ENCODE results near the gene MAP3K4. TPM values are rescaled to one million over a fixed set of nuclear protein-coding genes. Genes with fewer than 3 reads are reported as not detected.

MAP3K4 gene
- total RNA-seq, 1 donor from 2014 or later = 31.9 TPM

DNA sequence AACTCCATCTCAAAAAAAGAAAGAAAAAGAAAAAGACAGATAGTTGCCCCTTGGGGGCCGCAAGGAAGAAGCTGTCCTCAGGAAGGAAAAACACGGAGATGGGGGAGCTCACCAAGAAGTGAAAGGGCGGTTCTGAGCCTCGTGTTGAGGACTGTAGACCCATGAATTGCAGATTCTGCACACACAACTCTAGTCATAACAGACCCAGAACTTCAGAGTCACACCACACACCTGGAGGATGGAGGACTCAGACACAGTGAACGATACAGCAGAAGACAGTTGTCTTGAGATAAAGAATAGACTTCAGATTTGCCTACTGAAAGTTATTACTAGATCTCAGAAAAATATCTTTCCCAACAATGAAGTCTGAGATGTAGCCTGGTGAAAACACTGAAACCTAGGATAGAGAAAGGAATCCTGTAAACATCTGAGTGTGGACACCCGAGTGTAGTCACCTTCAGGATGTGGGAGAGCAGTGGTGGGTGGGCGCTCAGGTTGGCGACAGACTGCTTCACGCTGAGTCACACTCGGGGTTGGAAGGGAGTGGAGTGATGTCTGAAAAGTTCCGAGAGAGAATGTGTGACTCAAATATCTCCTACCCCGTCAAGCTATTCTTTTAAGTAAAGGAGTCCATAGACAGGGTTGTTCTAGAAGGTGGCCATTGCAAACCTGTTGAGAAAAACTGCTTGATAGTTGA is 88.1 kb downstream of the MAP3K4 start:
- H3K4me3 ChIP-seq (ENCODE audit: low read depth, low read length) = no peak overlapping the region
- TF ChIP-seq CTCF (conservative IDR thresholded peaks at IDR 0.05; ENCODE audit: low read depth, low read length) = no peak
- DNase-seq (ENCODE audit: low read depth) = no peak

GRCh38 chr6:161080263-161080970 is 88.8 kb downstream of the MAP3K4 start:
- DNase-seq (ENCODE audit: low read depth) = no peak
- no peak overlapping the region for H3K4me3 ChIP-seq (ENCODE audit: low read depth, low read length)
- TF ChIP-seq CTCF (conservative IDR thresholded peaks at IDR 0.05; ENCODE audit: low read depth, low read length) = no peak

GRCh38 chr6:161082215-161082614 is 90.6 kb downstream of the MAP3K4 start:
- no peak for TF ChIP-seq CTCF (conservative IDR thresholded peaks at IDR 0.05; ENCODE audit: low read depth, low read length)
- no peak for DNase-seq (ENCODE audit: low read depth)
- no peak overlapping the region for H3K4me3 ChIP-seq (ENCODE audit: low read depth, low read length)

DNA sequence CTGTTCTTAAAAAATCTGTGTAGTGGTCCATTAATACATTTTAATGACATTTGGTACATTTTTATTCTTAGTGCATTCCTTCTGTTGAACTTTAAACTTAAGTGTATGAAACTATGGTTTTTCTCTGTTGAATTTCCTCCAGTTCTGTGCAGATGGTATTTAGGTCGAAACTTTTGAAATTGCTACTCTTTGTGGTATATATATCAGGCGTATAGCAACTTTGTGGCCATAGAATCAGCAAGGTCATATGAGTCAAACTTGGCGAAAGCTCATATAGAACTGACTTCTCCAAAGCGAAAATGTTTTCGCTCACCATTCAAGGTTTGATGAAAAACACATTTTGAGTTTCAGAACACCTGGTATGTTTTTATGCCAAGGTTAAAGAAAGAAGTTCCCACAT is 93.7 kb downstream of the MAP3K4 start:
- no peak for TF ChIP-seq CTCF (conservative IDR thresholded peaks at IDR 0.05; ENCODE audit: low read depth, low read length)
- DNase-seq (ENCODE audit: low read depth) = no peak

GRCh38 chr6:161088676-161089328 is 97.2 kb downstream of the MAP3K4 start:
- no peak for DNase-seq (ENCODE audit: low read depth)
- TF ChIP-seq CTCF (conservative IDR thresholded peaks at IDR 0.05; ENCODE audit: low read depth, low read length) = no peak
- no peak overlapping the region for H3K4me3 ChIP-seq (ENCODE audit: low read depth, low read length)

More for the DNA sequence above, 93.7 kb downstream of the MAP3K4 start:
- H3K4me3 ChIP-seq (ENCODE audit: low read depth, low read length) = no peak overlapping the region

DNA sequence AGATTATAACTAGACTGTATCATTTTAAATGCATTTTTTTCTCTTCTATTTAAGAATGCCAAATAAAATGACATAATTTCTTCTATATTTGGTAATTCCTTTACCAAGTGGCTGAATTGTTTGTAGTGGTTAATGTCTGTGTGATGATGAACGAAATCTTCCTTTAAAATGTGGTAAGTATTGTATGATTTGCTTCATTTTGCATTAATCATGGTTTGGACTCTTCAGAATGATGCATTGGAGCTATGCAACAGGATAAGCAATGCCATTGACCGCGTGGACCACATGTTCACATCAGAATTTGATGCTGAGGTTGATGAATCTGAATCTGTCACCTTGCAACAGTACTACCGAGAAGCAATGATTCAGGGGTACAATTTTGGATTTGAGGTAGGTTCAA is 99.6 kb downstream of the MAP3K4 start:
- no peak for TF ChIP-seq CTCF (conservative IDR thresholded peaks at IDR 0.05; ENCODE audit: low read depth, low read length)
- H3K4me3 ChIP-seq (ENCODE audit: low read depth, low read length) = no peak overlapping the region
- DNase-seq (ENCODE audit: low read depth) = no peak
